ENCODE measurements around the gene SMARCD3.

Gene SMARCD3

DNA sequence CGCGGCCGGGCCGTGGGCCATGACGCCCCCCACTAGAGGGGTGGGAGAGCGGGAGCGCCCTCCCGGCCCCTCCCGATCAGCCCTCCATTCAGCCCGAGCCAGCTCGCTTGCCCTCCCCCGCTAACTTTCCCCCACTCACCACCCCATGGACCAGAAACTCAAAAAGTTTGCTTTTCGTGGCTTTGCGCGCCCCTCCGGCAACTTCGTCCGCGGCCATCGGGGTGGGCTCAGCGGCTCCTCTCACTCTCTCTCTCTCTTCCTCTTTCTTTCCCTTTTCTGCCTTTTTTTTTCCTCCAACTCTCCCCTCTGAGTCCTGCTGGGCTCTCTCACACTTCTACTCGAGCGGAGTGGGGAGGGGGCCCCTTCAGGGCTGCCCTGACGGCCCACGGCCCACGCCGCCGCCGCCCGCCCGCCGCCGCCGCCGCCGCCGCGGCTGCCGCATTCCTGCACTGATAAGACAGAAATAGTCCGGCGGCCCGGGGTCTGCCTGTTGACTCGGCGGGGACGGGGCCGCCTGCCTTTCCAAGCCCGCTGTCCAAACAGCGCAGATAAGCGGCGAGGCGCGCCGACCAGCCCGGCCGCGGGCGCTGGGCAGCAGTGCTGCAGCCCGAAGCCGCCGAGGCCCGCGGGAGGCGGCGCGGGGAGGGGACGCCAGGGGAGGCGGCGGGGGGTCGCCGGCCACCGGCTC is at the start of gene SMARCD3:
TSS of gene SMARCD3 (minus strand) at position 349 of the 688 bp plus-strand sequence. CDS start at position 217, 132 bp downstream.
- Mint-ChIP-seq H3K36me3 (no peaks in the 10 kb centered on the region), H3K27me3 (peaks cover 87% of the 10 kb centered on the region), H3K9me3 (no peaks in the 10 kb centered on the region), H3K4me1 (peaks cover 38% of the 10 kb centered on the region), H3K27ac (peak within 1 kb of the TSS; percentile 37), H3K4me3 (peak within 1 kb of the TSS; percentile 57)
- peak; percentile 35 for DNase-seq
- CTCF ChIA-PET = interaction anchor here (1.2 to 1.5 kb wide), 3 partner anchors 11 to 119 kb away, joined by 3 to 4 read pairs (median 4); partner anchors contain the start of gene CHPF2

DNA sequence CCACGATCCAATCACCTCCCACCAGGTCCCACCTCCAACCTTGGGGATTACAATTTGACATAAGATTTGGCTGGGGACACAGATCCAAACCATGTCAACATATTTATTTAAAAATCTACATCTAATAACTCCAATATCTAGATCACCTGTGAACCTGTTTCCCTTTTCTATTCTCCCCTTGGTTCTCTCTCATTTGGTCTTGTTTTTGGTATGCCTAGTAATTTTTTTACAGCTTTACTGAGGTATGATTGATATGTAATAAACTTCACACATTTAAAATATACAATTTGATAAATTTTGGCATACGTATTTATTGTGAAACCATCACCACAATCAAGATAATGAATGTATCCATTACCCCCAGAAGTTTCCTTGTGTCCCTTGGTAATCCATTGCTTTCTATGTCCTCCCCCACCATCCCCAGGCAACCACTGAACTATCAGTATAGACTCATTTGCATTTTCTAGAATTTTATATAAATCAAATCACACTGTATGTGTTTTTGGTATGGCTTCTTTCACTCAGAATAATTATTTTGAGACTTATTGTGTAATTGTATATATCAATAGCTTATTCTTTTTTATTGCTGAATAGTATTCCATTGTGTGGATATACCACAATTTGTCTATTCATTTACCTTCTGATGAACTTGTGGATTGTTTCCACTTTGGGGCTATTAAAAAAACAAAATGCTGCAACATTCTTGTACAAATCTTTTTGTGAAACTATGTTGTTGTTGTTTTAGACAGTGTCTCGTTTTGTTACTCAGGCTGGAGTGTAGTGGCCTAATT is 47.9 kb upstream of the SMARCD3 start:
- CTCF ChIA-PET = no interaction called here
- H3K9me3 Mint-ChIP-seq = peaks cover 10% of the 10 kb centered on the region
- H3K36me3 Mint-ChIP-seq = no peaks in the 10 kb centered on the region
- H3K27ac Mint-ChIP-seq = no peak overlapping the region
- H3K4me3 Mint-ChIP-seq = no peak overlapping the region
- DNase-seq = no peak
- no peaks in the 10 kb centered on the region for H3K4me1 Mint-ChIP-seq
- peaks cover 56% of the 10 kb centered on the region for H3K27me3 Mint-ChIP-seq

- no peak for DNase-seq
- H3K27ac Mint-ChIP-seq = no peak overlapping the region
- CTCF ChIA-PET = no interaction called here
- no peaks in the 10 kb centered on the region for H3K4me1 Mint-ChIP-seq
- no peak overlapping the region for H3K4me3 Mint-ChIP-seq
- peaks cover 2% of the 10 kb centered on the region for H3K9me3 Mint-ChIP-seq
- H3K27me3 Mint-ChIP-seq = peaks cover 36% of the 10 kb centered on the region
- H3K36me3 Mint-ChIP-seq = no peaks in the 10 kb centered on the region
Observed at GRCh38 chr7:151292850-151293249, 44.4 kb upstream of the SMARCD3 start.

DNA sequence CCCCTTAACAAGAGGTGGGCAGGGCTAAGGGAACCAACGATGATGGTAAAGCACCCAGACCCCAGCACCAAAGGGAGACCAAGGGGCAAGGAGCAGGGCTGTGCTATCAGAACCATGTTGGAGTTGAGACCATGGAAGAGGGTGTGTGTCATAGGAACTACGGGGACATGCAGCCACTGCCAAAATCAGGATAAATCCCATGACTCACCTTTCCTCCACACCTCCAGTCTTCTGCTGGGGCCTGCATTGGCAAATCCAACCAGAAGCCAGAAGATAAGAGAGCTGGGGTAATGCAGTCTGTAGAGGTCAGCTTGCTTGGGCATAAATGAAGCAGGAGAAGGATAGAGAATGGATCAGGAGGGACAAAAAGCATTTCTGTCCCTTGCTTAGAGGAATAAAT is 42.7 kb upstream of the SMARCD3 start:
- H3K4me1 Mint-ChIP-seq = no peaks in the 10 kb centered on the region
- H3K4me3 Mint-ChIP-seq = no peak overlapping the region

DNA sequence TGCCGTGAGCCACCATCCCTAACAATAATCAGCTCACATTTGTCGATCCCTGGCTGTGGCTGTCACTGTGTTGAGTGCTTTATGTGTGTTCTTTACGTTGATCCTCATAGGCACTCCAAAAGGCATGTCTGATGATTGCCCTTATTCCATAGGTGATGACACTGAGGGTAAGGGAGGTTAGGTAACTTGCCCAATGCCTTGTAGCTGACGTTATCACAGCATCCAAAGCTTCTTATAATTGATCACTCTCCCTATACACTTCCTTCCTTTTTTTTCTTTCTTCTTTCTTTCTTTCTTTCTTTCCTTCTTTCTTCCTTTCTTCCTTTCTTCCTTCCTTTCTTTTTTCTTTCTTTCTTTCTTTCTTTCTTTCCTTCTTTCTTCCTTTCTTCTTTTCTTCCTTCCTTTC is 41.9 kb upstream of the SMARCD3 start:
- Mint-ChIP-seq H3K4me1 (no peaks in the 10 kb centered on the region), H3K9me3 (no peaks in the 10 kb centered on the region), H3K4me3 (no peak overlapping the region), H3K27ac (no peak overlapping the region), H3K36me3 (no peaks in the 10 kb centered on the region), H3K27me3 (peaks cover 42% of the 10 kb centered on the region)
- CTCF ChIA-PET = interaction anchor here (0.9 kb wide), 1 partner anchor 14 kb away, joined by 3 read pairs; no protein-coding TSS in a partner anchor
- DNase-seq = no peak

More for the DNA sequence above, 42.7 kb upstream of the SMARCD3 start:
- no peak overlapping the region for H3K27ac Mint-ChIP-seq
- DNase-seq = no peak
- H3K9me3 Mint-ChIP-seq = no peaks in the 10 kb centered on the region
- CTCF ChIA-PET = no interaction called here
- H3K27me3 Mint-ChIP-seq = peaks cover 45% of the 10 kb centered on the region
- no peaks in the 10 kb centered on the region for H3K36me3 Mint-ChIP-seq

GRCh38 chr7:151289891-151290290 is 41.4 kb upstream of the SMARCD3 start:
- Mint-ChIP-seq H3K4me3 (no peak overlapping the region), H3K9me3 (no peaks in the 10 kb centered on the region), H3K27me3 (peaks cover 44% of the 10 kb centered on the region)

DNA sequence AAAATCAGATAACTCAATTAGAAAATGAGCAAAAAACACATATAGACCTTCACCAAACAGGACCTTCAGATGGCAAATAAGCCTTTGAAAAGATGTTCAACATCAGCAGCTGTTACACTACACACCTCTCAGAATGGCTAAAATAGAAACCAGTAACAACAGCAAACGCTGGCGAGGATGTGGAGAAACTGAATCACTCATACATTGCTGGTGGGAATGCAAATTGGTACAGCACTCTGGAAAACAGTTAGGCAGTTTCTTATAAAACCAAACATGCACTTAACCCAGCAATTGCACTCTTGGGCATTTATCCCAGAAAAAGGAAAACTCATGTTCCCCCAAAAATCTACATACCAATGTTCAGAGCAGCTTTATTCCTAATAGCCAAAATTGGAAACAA is 37.7 kb upstream of the SMARCD3 start:
- DNase-seq = no peak
- Mint-ChIP-seq H3K36me3 (no peaks in the 10 kb centered on the region), H3K27me3 (peaks cover 27% of the 10 kb centered on the region), H3K9me3 (no peaks in the 10 kb centered on the region), H3K4me1 (no peaks in the 10 kb centered on the region), H3K27ac (no peak overlapping the region), H3K4me3 (no peak overlapping the region)
- CTCF ChIA-PET = interaction anchor here (1.3 to 1.5 kb wide), 2 partner anchors 42 to 65 kb away, joined by 5 to 6 read pairs; no protein-coding TSS in a partner anchor

More at GRCh38 chr7:151289891-151290290, 41.4 kb upstream of the SMARCD3 start:
- H3K27ac Mint-ChIP-seq = no peak overlapping the region
- no peaks in the 10 kb centered on the region for H3K4me1 Mint-ChIP-seq
- no peaks in the 10 kb centered on the region for H3K36me3 Mint-ChIP-seq
- no peak for DNase-seq
- CTCF ChIA-PET = interaction anchor here (0.9 kb wide), 1 partner anchor 14 kb away, joined by 3 read pairs; no protein-coding TSS in a partner anchor

GRCh38 chr7:151283302-151283701 is 34.8 kb upstream of the SMARCD3 start:
- DNase-seq = no peak
- H3K4me3 Mint-ChIP-seq = no peak overlapping the region
- CTCF ChIA-PET = interaction anchor here (0.6 kb wide), 1 partner anchor 61 kb away, joined by 3 read pairs; no protein-coding TSS in a partner anchor
- no peaks in the 10 kb centered on the region for H3K4me1 Mint-ChIP-seq
- H3K27ac Mint-ChIP-seq = no peak overlapping the region
- H3K36me3 Mint-ChIP-seq = no peaks in the 10 kb centered on the region
- H3K9me3 Mint-ChIP-seq = no peaks in the 10 kb centered on the region
- peaks cover 40% of the 10 kb centered on the region for H3K27me3 Mint-ChIP-seq

GRCh38 chr7:151282111-151282510 is 33.6 kb upstream of the SMARCD3 start:
- no peak for DNase-seq
- no peaks in the 10 kb centered on the region for H3K36me3 Mint-ChIP-seq
- no peaks in the 10 kb centered on the region for H3K9me3 Mint-ChIP-seq
- CTCF ChIA-PET = interaction anchor here (0.7 to 0.9 kb wide), 2 partner anchors 20 to 23 kb away, joined by 3 to 4 read pairs; no protein-coding TSS in a partner anchor
- peaks cover 5% of the 10 kb centered on the region for H3K4me1 Mint-ChIP-seq
- H3K27ac Mint-ChIP-seq = no peak overlapping the region
- peaks cover 44% of the 10 kb centered on the region for H3K27me3 Mint-ChIP-seq
- H3K4me3 Mint-ChIP-seq = no peak overlapping the region

GRCh38 chr7:151281686-151282085 is 33.2 kb upstream of the SMARCD3 start:
- Mint-ChIP-seq H3K4me1 (peaks cover 6% of the 10 kb centered on the region), H3K27me3 (peaks cover 42% of the 10 kb centered on the region), H3K4me3 (no peak overlapping the region), H3K9me3 (no peaks in the 10 kb centered on the region), H3K36me3 (no peaks in the 10 kb centered on the region), H3K27ac (no peak overlapping the region)
- CTCF ChIA-PET = interaction anchor here (0.7 to 0.9 kb wide), 2 partner anchors 21 to 24 kb away, joined by 3 to 4 read pairs; no protein-coding TSS in a partner anchor
- DNase-seq = no peak

GRCh38 chr7:151280388-151281019 is 32.0 kb upstream of the SMARCD3 start:
- peaks cover 14% of the 10 kb centered on the region for H3K4me1 Mint-ChIP-seq
- H3K36me3 Mint-ChIP-seq = no peaks in the 10 kb centered on the region
- CTCF ChIA-PET = no interaction called here
- DNase-seq = no peak
- H3K9me3 Mint-ChIP-seq = no peaks in the 10 kb centered on the region
- H3K4me3 Mint-ChIP-seq = no peak overlapping the region
- H3K27me3 Mint-ChIP-seq = peaks cover 49% of the 10 kb centered on the region
- no peak overlapping the region for H3K27ac Mint-ChIP-seq

DNA sequence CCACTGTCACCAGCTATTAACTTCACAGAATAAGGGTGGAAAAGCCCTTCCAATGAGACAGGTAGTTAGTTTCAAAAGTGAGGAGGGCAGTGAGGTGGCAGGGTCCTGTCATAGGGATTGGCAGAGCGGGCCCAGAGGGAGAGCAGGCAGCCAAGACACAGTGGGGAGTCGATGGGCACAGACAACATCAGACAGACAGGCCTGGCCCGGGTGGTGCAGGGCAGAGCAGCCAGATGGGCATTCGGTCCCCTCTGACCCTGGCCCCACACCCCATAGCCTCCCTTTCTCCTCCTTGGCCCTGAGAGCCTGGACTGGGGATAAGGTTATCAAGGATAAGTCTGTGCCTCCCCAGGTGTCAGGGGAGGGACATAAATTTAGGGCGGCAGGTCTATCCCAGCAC is 31.4 kb upstream of the SMARCD3 start:
- Mint-ChIP-seq H3K27ac (no peak overlapping the region), H3K9me3 (no peaks in the 10 kb centered on the region), H3K4me3 (no peak overlapping the region), H3K4me1 (peaks cover 14% of the 10 kb centered on the region), H3K36me3 (no peaks in the 10 kb centered on the region), H3K27me3 (peaks cover 52% of the 10 kb centered on the region)
- CTCF ChIA-PET = no interaction called here
- DNase-seq = no peak

DNA sequence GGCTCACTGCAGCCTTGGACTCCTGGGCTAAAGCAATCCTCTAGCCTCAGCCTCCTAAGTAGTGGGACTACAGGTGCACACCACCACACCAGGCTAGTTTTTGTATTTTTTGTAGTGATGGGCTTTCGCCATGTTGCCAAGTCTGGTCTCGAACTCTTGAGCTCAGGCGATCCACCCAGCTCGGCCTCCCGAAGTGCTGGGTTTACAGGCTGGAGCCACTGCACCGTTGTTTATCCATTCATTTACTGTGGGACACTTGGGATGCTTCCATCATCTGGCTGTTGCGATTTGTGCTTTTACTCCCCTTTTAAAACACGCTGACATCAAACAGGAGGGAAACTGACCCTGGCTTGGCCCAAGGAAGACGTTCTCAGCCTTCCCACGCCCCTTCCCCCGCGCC is 30.5 kb upstream of the SMARCD3 start:
- CTCF ChIA-PET = no interaction called here
- Mint-ChIP-seq H3K4me3 (no peak overlapping the region), H3K27ac (no peak overlapping the region), H3K36me3 (no peaks in the 10 kb centered on the region), H3K9me3 (no peaks in the 10 kb centered on the region), H3K27me3 (peaks cover 61% of the 10 kb centered on the region), H3K4me1 (peaks cover 14% of the 10 kb centered on the region)
- DNase-seq = no peak

DNA sequence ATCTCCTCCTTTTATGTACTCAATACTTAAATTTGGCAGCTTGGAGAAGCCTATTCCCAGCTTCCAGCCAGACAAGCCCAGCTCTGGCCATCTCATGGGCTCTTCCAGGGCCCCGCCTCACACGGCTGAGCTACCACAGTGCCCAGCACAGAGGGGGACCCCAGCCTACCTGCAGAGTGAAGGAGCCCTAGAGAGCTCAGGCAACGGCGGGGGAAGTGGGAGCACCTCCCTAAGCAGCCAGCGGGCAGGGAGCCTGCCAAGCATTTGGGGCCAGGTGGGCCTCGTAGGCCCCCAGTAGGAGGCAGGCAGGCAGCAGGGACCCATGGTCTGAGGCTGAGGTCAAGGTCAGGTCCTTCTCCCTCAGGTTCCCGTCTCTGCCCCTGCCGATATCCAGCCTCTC is 29.1 kb upstream of the SMARCD3 start:
- H3K9me3 Mint-ChIP-seq = no peaks in the 10 kb centered on the region
- peak overlapping the region; percentile 53 for H3K4me3 Mint-ChIP-seq
- peaks cover 17% of the 10 kb centered on the region for H3K4me1 Mint-ChIP-seq
- H3K27me3 Mint-ChIP-seq = peaks cover 62% of the 10 kb centered on the region
- no peaks in the 10 kb centered on the region for H3K36me3 Mint-ChIP-seq
- CTCF ChIA-PET = interaction anchor here (1.4 kb wide), 1 partner anchor 9 kb away, joined by 5 read pairs; no protein-coding TSS in a partner anchor
- H3K27ac Mint-ChIP-seq = no peak overlapping the region
- no peak for DNase-seq
